ENCODE measurements around the gene ARID4B. TPM values are rescaled to one million over a fixed set of nuclear protein-coding genes. Genes with fewer than 3 reads are reported as not detected.

Gene ARID4B
- total and polyA plus RNA-seq, 8 donors: 29.0 to 57.9 (median 49.9) TPM

- Histone ChIP-seq H3K27me3 (no peaks in the 10 kb centered on the region), H3K36me3 (peaks cover 4 to 61% of the 10 kb centered on the region in 2 donors), H3K9me3 (no peaks in the 10 kb centered on the region), H3K4me1 (peaks cover 1 to 19% of the 10 kb centered on the region in 2 donors), H3K27ac (no peak overlapping the region), H3K4me3 (no peak overlapping the region)
- DNase-seq (no peak), ATAC-seq (no peak)
- TF ChIP-seq CTCF (IDR thresholded peaks at IDR 0.05): no peak
- intact Hi-C loops (cut with DNase I): no loop called here
Observed at GRCh38 chr1:235131961-235132360, 196.0 kb downstream of the ARID4B start.

DNA sequence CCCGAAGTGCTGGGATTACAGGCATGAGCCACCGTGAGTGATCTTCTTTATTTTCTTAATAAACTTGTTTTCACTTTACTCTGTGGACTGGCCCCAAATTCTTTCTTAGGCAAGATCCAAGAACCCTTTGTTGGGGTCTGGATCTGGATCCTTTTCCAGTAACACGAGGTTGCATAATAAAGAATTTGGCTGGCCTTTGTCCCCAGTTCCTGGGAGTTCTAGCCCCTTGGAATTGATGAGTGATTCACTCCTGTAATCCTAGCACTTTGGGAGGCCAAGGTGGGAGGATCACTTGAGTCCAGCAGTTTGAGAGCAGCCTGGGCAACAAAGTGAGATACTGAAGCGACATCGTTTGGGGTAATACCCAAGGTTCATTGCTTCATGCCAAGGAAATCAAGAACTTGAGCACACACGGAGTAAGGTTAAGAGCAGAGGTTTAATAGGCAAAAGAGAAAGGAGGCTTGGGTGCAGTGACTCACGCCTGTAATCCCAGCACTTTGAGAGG, 197.2 kb downstream of the ARID4B start:
- no peaks in the 10 kb centered on the region for H3K9me3 ChIP-seq
- no peak overlapping the region for H3K4me3 ChIP-seq
- no peak for TF ChIP-seq CTCF (IDR thresholded peaks at IDR 0.05)
- intact Hi-C loops (cut with DNase I): no loop called here
- H3K4me1 ChIP-seq: peaks cover 6 to 30% of the 10 kb centered on the region in 2 donors
- H3K36me3 ChIP-seq: peaks cover 4 to 53% of the 10 kb centered on the region in 2 donors
- no peak for DNase-seq
- no peak for ATAC-seq
- no peaks in the 10 kb centered on the region for H3K27me3 ChIP-seq
- no peak overlapping the region for H3K27ac ChIP-seq

GRCh38 chr1:235129774-235130570, 198.0 kb downstream of the ARID4B start:
- intact Hi-C loops (cut with DNase I): no loop called here
- H3K27ac ChIP-seq: no peak overlapping the region

GRCh38 chr1:235128456-235129328, 199.3 kb downstream of the ARID4B start, which contains the start of gene TOMM20:
Gene TOMM20 (minus strand): TSS chr1:235128837. CDS start chr1:235128715, 122 bp downstream.
- DNase-seq (peak; percentile 96 to 99 (median 98)), ATAC-seq (peak; percentile 98)
- peak within 1 kb of the TSS; percentile 66 to 94 for H3K4me3 ChIP-seq
- no peaks in the 10 kb centered on the region for H3K9me3 ChIP-seq
- H3K4me1 ChIP-seq: peaks cover 6 to 50% of the 10 kb centered on the region in 2 donors
- intact Hi-C loops (cut with DNase I): no loop called here
- H3K27me3 ChIP-seq: no peaks in the 10 kb centered on the region
- peaks cover 0 to 32% of the 10 kb centered on the region in 2 donors for H3K36me3 ChIP-seq
- peak within 1 kb of the TSS; percentile 84 to 87 for H3K27ac ChIP-seq
- TF ChIP-seq CTCF (IDR thresholded peaks at IDR 0.05): no peak

More at GRCh38 chr1:235129774-235130570, 198.0 kb downstream of the ARID4B start:
- no peak for DNase-seq
- Histone ChIP-seq H3K9me3 (no peaks in the 10 kb centered on the region), H3K4me3 (no peak overlapping the region), H3K27me3 (no peaks in the 10 kb centered on the region), H3K36me3 (peaks cover 0 to 45% of the 10 kb centered on the region in 2 donors), H3K4me1 (peaks cover 6 to 39% of the 10 kb centered on the region in 2 donors)
- no peak for ATAC-seq
- TF ChIP-seq CTCF (IDR thresholded peaks at IDR 0.05): no peak

Measured in left lung (tissue), 10 donors.